ENCODE measurements around the gene KLF17.
A peak's percentile ranks its signal among the peaks of the same experiment; 100 is the strongest.

KLF17 gene

GRCh38 chr1:44118682-44119081, at the start of gene KLF17:
TSS of gene KLF17 (plus strand) at chr1:44118821. CDS start at chr1:44118908, 87 bp downstream.
- H3K36me3 ChIP-seq (replicated peaks) = no peaks in the 10 kb centered on the region
- no peak for TF ChIP-seq CTCF (IDR thresholded peaks at IDR 0.05; ENCODE audit: low read depth, low read length, missing control alignments)
- H3K27ac ChIP-seq = no peak within 1 kb of the TSS
- H3K27me3 ChIP-seq (replicated peaks) = no peaks in the 10 kb centered on the region
- H3K4me3 ChIP-seq (ENCODE audit: low read depth, low read length) = no peak within 1 kb of the TSS
- in situ Hi-C loops (cut with HindIII; ENCODE audit: low pct_ligation_motif_present, low sequenced_read_pairs) = no loop called here
- DNase-seq = no peak

- H3K4me3 ChIP-seq (ENCODE audit: low read depth, low read length) = no peak overlapping the region
- no peaks in the 10 kb centered on the region for H3K27me3 ChIP-seq (replicated peaks)
- no peak for TF ChIP-seq CTCF (IDR thresholded peaks at IDR 0.05; ENCODE audit: low read depth, low read length, missing control alignments)
- H3K27ac ChIP-seq = no peak overlapping the region
- in situ Hi-C loops (cut with HindIII; ENCODE audit: low pct_ligation_motif_present, low sequenced_read_pairs) = no loop called here
- H3K36me3 ChIP-seq (replicated peaks) = no peaks in the 10 kb centered on the region
- no peak for DNase-seq
Observed at GRCh38 chr1:44071461-44071860, 47.2 kb upstream of the KLF17 start.

- in situ Hi-C loops (cut with HindIII; ENCODE audit: low pct_ligation_motif_present, low sequenced_read_pairs) = no loop called here
- H3K4me3 ChIP-seq (ENCODE audit: low read depth, low read length) = no peak overlapping the region
- no peak for TF ChIP-seq CTCF (IDR thresholded peaks at IDR 0.05; ENCODE audit: low read depth, low read length, missing control alignments)
- peak; percentile 93 for DNase-seq
- no peaks in the 10 kb centered on the region for H3K27me3 ChIP-seq (replicated peaks)
- H3K27ac ChIP-seq = no peak overlapping the region
- H3K36me3 ChIP-seq (replicated peaks) = no peaks in the 10 kb centered on the region
Observed at GRCh38 chr1:44072204-44072603, 46.4 kb upstream of the KLF17 start.

- DNase-seq = no peak
- no peaks in the 10 kb centered on the region for H3K27me3 ChIP-seq (replicated peaks)
- no peaks in the 10 kb centered on the region for H3K36me3 ChIP-seq (replicated peaks)
- H3K27ac ChIP-seq = no peak overlapping the region
- no peak overlapping the region for H3K4me3 ChIP-seq (ENCODE audit: low read depth, low read length)
- TF ChIP-seq CTCF (IDR thresholded peaks at IDR 0.05; ENCODE audit: low read depth, low read length, missing control alignments) = no peak
- in situ Hi-C loops (cut with HindIII; ENCODE audit: low pct_ligation_motif_present, low sequenced_read_pairs) = no loop called here
Observed at GRCh38 chr1:44072821-44073220, 45.8 kb upstream of the KLF17 start.

GRCh38 chr1:44073528-44073927, 45.1 kb upstream of the KLF17 start:
- H3K4me3 ChIP-seq (ENCODE audit: low read depth, low read length) = no peak overlapping the region
- in situ Hi-C loops (cut with HindIII; ENCODE audit: low pct_ligation_motif_present, low sequenced_read_pairs) = no loop called here
- H3K27ac ChIP-seq = no peak overlapping the region
- H3K36me3 ChIP-seq (replicated peaks) = no peaks in the 10 kb centered on the region
- no peak for TF ChIP-seq CTCF (IDR thresholded peaks at IDR 0.05; ENCODE audit: low read depth, low read length, missing control alignments)
- no peak for DNase-seq
- H3K27me3 ChIP-seq (replicated peaks) = no peaks in the 10 kb centered on the region

- no peak overlapping the region for H3K4me3 ChIP-seq (ENCODE audit: low read depth, low read length)
- no peak for TF ChIP-seq CTCF (IDR thresholded peaks at IDR 0.05; ENCODE audit: low read depth, low read length, missing control alignments)
- no peak for DNase-seq
- in situ Hi-C loops (cut with HindIII; ENCODE audit: low pct_ligation_motif_present, low sequenced_read_pairs) = no loop called here
- H3K36me3 ChIP-seq (replicated peaks) = no peaks in the 10 kb centered on the region
- no peaks in the 10 kb centered on the region for H3K27me3 ChIP-seq (replicated peaks)
- H3K27ac ChIP-seq = no peak overlapping the region
Observed at GRCh38 chr1:44074415-44074814, 44.2 kb upstream of the KLF17 start.

Measured in brain microvascular endothelial cell (primary cell).